Memory B cell (primary cell): ENCODE data around the gene CTBP2.
A peak's percentile ranks its signal among the peaks of the same experiment; 100 is the strongest.
"Not testable (repeated sequence)": the region's sequence is repeated elsewhere in the genome, so short reads cannot be mapped to it uniquely, and the experiment has no call there.

Source experiments
- ATAC-seq: fragments of 150-1000 bp; cut with Tn5 transposase; 2 replicates; pipeline ENCODE4 v1.10.0; 2021; ENCODE audit warnings: low read depth, mild to moderate bottlenecking, moderate library complexity
- DNase-seq, 2 donors: peaks; one replicate each; pipeline ENCODE4 v3.0.0; 2022; ENCODE audit warnings: low spot score in 2 of 2
- H3K27ac Mint-ChIP-seq: one replicate; pipeline ENCODE4 v1.8.0; 2022; ENCODE audit warnings: mild to moderate bottlenecking, moderate library complexity, mixed read lengths
- H3K27me3 Mint-ChIP-seq: one replicate; pipeline ENCODE4 v1.8.0; 2022; ENCODE audit warnings: mixed read lengths
- H3K36me3 Mint-ChIP-seq: one replicate; pipeline ENCODE4 v1.8.0; 2022; ENCODE audit warnings: mild to moderate bottlenecking, mixed read lengths
- H3K4me1 Mint-ChIP-seq: one replicate; pipeline ENCODE4 v1.8.0; 2022; ENCODE audit warnings: mixed read lengths
- H3K4me3 Mint-ChIP-seq: one replicate; pipeline ENCODE4 v1.8.0; 2022; ENCODE audit warnings: mild to moderate bottlenecking, moderate library complexity, mixed read lengths
- H3K9me3 Mint-ChIP-seq: one replicate; pipeline ENCODE4 v1.8.0; 2022; ENCODE audit warnings: mixed read lengths

Gene CTBP2

DNA sequence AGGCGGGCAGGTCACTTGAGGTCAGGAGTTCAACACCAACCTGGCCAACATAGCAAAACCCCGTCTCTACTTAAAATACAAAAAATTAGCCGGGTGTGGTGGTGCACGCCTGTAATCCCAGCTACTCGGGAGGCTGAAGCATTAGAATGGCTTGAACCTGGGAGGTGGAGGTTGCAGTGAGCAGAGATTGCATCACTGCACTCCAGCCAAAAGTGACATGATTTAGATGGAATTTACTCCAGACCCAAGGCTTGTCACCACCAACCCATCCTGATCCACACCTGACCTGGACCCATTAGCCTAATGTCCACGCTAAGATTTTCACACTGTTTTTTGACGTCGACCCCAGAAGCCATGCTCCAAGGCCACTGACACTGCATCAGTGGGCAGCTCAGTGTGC lies 101.0 kb downstream of the CTBP2 start:
- ATAC-seq, H3K36me3 Mint-ChIP-seq, H3K9me3 Mint-ChIP-seq, H3K27ac Mint-ChIP-seq, DNase-seq, H3K4me3 Mint-ChIP-seq: not testable (repeated sequence)
- Mint-ChIP-seq H3K27me3 (peaks cover 45% of the 10 kb centered on the region), H3K4me1 (peaks cover 12% of the 10 kb centered on the region)

DNA sequence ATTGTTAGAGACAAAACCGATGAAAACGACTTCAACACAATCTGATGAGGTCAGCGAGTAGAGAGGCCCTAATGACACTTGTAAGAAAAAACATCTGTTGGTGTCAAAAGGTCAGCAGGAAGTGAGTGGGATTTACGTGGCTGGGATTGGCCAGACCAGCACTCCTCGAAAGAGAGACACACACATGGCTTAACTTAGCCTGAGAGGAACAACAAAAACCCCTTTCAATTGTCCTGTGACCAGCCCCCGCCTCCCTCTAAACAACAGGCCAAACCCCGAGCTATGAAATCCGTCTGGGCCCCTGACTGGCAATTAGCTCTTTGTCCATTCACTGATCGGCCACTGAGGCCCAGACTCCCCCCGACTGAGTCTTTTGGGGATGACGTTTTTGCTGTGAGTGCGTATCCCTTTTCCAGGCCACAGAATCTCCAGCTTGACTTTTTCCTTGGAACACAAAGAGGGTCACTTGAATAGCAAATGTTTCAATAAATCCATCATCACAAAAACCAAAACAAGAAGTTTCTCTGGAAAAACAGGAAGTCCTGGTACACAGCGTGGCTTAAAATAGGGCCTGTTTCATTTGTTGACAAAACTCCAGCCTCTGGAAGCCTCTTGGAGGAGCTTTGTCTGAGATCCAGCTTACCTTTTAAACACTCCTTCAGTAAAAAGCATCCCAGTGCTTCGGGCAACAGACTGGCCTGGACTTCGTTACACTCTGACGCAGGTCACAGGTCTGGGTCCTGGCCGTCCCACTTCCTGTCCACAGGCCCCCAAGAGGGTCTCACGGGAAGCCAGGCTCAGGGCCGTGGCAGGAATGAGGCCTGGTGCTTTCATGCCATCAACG lies 103.0 kb downstream of the CTBP2 start:
- DNase-seq (no peak), ATAC-seq (no peak)
- Mint-ChIP-seq H3K27ac (no peak overlapping the region), H3K4me3 (no peak overlapping the region), H3K27me3 (peaks cover 48% of the 10 kb centered on the region), H3K4me1 (peaks cover 9% of the 10 kb centered on the region), H3K9me3 (no peaks in the 10 kb centered on the region), H3K36me3 (no peaks in the 10 kb centered on the region)

- Mint-ChIP-seq H3K9me3 (no peaks in the 10 kb centered on the region), H3K4me3 (no peak overlapping the region), H3K36me3 (no peaks in the 10 kb centered on the region), H3K27me3 (peaks cover 42% of the 10 kb centered on the region), H3K27ac (no peak overlapping the region), H3K4me1 (peaks cover 4% of the 10 kb centered on the region)
- no peak for DNase-seq
- no peak for ATAC-seq
These were observed 103.9 kb downstream of the CTBP2 start for GRCh38 chr10:125056161-125057132.

GRCh38 chr10:125055446-125055845 lies 104.9 kb downstream of the CTBP2 start:
- Mint-ChIP-seq H3K27ac (no peak overlapping the region), H3K4me3 (no peak overlapping the region), H3K27me3 (peaks cover 39% of the 10 kb centered on the region), H3K4me1 (peaks cover 1% of the 10 kb centered on the region), H3K36me3 (no peaks in the 10 kb centered on the region), H3K9me3 (no peaks in the 10 kb centered on the region)
- DNase-seq, result no peak
- ATAC-seq, result no peak

DNA sequence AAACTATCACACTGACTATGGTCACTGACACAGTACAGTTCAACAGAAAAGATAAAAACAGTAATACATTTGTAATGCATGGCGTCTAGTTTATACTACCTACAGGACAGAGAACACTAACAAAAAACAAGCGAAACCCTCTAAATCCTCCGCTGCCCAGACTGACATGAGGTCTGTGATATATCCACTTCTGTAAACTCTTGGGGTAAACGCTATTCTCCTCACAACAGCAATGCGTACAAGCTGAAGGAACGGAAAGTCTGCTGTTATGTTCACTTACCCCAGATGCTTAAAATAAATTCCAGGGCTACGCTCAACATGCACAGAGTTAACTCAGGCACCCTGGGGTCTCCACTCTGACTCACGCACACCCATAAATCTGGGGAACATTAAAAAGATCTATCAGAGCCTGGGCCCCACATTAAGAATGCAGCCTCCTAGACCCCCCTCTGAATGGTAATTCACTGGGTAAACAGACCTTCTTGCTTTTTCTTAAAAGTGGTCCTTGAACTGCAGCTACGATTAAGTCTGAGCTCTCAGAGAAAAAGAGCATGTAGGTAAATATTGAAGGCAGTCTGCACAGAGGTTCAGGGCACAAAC lies 105.6 kb downstream of the CTBP2 start:
- Mint-ChIP-seq H3K9me3 (no peaks in the 10 kb centered on the region), H3K27me3 (peaks cover 35% of the 10 kb centered on the region), H3K27ac (no peak overlapping the region), H3K4me1 (no peaks in the 10 kb centered on the region), H3K4me3 (no peak overlapping the region), H3K36me3 (no peaks in the 10 kb centered on the region)
- DNase-seq (no peak), ATAC-seq (no peak)

DNA sequence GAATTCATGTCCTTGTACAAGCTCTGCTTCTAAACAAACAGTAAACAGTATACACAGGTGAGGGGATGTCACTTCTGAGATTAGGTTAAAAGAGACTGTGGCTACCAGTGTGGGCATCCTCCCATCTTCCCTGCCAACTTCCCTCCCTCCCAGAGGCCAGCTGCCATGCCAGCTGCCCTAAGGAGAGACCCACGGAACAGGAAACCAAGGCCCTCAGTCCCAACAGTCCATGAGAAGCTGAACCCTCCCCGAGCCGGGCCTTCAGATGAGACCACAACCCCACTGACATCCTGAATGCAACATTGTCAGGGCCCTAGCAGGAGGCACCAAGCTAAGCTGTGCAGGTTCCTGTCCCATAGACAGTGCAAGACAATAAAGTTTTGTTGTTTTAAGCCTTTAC lies 106.1 kb downstream of the CTBP2 start:
- Mint-ChIP-seq H3K27ac (no peak overlapping the region), H3K4me3 (no peak overlapping the region), H3K27me3 (peaks cover 35% of the 10 kb centered on the region), H3K4me1 (no peaks in the 10 kb centered on the region), H3K9me3 (no peaks in the 10 kb centered on the region), H3K36me3 (no peaks in the 10 kb centered on the region)
- DNase-seq (no peak), ATAC-seq (no peak)

GRCh38 chr10:125052146-125052545 lies 108.2 kb downstream of the CTBP2 start:
- ATAC-seq (no peak), DNase-seq (no peak)
- Mint-ChIP-seq H3K4me3 (no peak overlapping the region), H3K27ac (no peak overlapping the region), H3K9me3 (no peaks in the 10 kb centered on the region), H3K36me3 (no peaks in the 10 kb centered on the region), H3K27me3 (peaks cover 27% of the 10 kb centered on the region), H3K4me1 (no peaks in the 10 kb centered on the region)

- Mint-ChIP-seq H3K4me3 (no peak overlapping the region), H3K36me3 (no peaks in the 10 kb centered on the region), H3K27ac (no peak overlapping the region), H3K9me3 (no peaks in the 10 kb centered on the region), H3K4me1 (no peaks in the 10 kb centered on the region), H3K27me3 (peaks cover 25% of the 10 kb centered on the region)
- ATAC-seq, result no peak
- no peak for DNase-seq
These were observed 110.0 kb downstream of the CTBP2 start for GRCh38 chr10:125050383-125050782.

DNA sequence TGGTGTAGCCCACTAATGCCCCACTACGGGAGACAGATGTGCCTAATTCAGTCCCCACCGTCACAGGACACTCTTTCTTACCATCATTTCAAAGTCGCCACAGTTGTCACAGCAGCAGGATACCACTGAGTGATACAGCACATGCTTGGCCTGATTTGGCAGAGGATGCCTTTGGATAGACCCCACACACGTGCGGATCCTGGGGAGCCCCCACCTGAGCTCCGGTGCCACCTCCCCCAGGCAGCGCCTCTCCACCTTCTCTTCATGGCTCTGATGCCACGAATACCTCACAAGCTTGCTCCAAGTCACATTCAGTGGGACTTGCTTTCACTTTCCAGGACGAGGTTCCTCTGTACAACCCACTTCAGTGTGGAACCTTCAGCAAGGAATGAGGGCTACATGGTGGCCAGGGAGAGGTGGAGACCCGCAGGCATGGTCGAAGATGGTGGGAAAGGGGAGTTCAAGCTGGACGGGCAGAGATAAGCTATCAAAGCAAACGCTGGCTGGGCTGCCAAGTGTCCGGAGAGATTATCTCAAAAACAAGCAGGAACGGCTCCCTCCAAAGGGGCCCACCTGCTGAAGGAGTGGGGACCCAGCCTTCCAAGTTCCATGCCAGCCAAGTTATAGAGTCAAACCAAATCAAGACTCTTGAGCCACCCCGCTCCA lies 111.0 kb downstream of the CTBP2 start:
- Mint-ChIP-seq H3K27ac (no peak overlapping the region), H3K27me3 (peaks cover 16% of the 10 kb centered on the region), H3K4me1 (no peaks in the 10 kb centered on the region), H3K36me3 (no peaks in the 10 kb centered on the region), H3K9me3 (no peaks in the 10 kb centered on the region), H3K4me3 (no peak overlapping the region)
- ATAC-seq, result no peak
- no peak for DNase-seq

- Mint-ChIP-seq H3K36me3 (no peaks in the 10 kb centered on the region), H3K27ac (no peak overlapping the region), H3K9me3 (no peaks in the 10 kb centered on the region), H3K4me1 (no peaks in the 10 kb centered on the region), H3K27me3 (peaks cover 16% of the 10 kb centered on the region), H3K4me3 (no peak overlapping the region)
- DNase-seq (peak in 1 of 2 donors; percentile 56), ATAC-seq (peak; percentile 52)
These were observed 112.1 kb downstream of the CTBP2 start for GRCh38 chr10:125048094-125048864.

GRCh38 chr10:125043841-125044658 lies 116.3 kb downstream of the CTBP2 start:
- no peak for ATAC-seq
- DNase-seq, result no peak
- H3K27ac Mint-ChIP-seq, result no peak overlapping the region
- H3K9me3 Mint-ChIP-seq, result no peaks in the 10 kb centered on the region
- no peaks in the 10 kb centered on the region for H3K36me3 Mint-ChIP-seq
- peaks cover 10% of the 10 kb centered on the region for H3K27me3 Mint-ChIP-seq
- no peaks in the 10 kb centered on the region for H3K4me1 Mint-ChIP-seq
- no peak overlapping the region for H3K4me3 Mint-ChIP-seq

GRCh38 chr10:125041856-125042506 lies 118.4 kb downstream of the CTBP2 start:
- H3K4me1 Mint-ChIP-seq, result no peaks in the 10 kb centered on the region
- no peak overlapping the region for H3K4me3 Mint-ChIP-seq
- no peak overlapping the region for H3K27ac Mint-ChIP-seq
- H3K9me3 Mint-ChIP-seq, result no peaks in the 10 kb centered on the region
- DNase-seq, result no peak
- no peaks in the 10 kb centered on the region for H3K36me3 Mint-ChIP-seq
- no peak for ATAC-seq
- H3K27me3 Mint-ChIP-seq, result peaks cover 8% of the 10 kb centered on the region
